ENCODE data around the gene DRD1.

DNA sequence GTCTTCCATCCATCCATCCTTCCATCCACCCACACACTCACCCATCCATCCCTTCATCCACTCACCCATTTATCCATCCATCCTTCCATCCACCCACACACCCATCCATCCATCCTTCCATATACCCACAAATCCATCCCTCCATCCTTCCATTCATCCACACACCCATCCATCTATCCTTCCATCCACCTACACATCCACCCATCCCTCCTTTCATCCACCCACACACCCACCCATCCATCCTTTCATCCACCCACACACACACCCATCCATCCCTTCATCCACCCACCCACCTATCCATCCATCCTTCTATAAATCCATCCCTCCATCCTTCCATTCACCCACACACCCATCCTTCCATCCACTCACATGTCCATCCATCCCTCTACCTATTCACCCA lies 23.6 kb downstream of the DRD1 start:
- TF ChIP-seq, protein P1, sequence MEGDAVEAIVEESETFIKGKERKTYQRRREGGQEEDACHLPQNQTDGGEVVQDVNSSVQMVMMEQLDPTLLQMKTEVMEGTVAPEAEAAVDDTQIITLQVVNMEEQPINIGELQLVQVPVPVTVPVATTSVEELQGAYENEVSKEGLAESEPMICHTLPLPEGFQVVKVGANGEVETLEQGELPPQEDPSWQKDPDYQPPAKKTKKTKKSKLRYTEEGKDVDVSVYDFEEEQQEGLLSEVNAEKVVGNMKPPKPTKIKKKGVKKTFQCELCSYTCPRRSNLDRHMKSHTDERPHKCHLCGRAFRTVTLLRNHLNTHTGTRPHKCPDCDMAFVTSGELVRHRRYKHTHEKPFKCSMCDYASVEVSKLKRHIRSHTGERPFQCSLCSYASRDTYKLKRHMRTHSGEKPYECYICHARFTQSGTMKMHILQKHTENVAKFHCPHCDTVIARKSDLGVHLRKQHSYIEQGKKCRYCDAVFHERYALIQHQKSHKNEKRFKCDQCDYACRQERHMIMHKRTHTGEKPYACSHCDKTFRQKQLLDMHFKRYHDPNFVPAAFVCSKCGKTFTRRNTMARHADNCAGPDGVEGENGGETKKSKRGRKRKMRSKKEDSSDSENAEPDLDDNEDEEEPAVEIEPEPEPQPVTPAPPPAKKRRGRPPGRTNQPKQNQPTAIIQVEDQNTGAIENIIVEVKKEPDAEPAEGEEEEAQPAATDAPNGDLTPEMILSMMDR (IDR thresholded peaks at IDR 0.05; ENCODE audit: poor library complexity): no peak
- TF ChIP-seq EZH2phosphoT487 (IDR thresholded peaks at IDR 0.05; ENCODE audit: low read depth, severe bottlenecking, unreplicated experiment) (no peak), EZH2 (IDR thresholded peaks at IDR 0.05; ENCODE audit: borderline replicate concordance) (no peak)
